OCI-LY1 (cell line): ENCODE measurements around the gene MARCKSL1.

Experiments
- H2AFZ ChIP-seq: fragments of 200-600 bp; sonication (generic), shearing (Covaris generic); 2 replicates; pipeline ENCODE4 v1.6.0; 2014; ENCODE audit warnings: antibody characterized with exemption, mild to moderate bottlenecking, low read length
- H3F3A ChIP-seq: fragments of 200-600 bp; sonication (generic), shearing (Covaris generic); 2 replicates; pipeline ENCODE4 v1.6.0; 2014; ENCODE audit warnings: mild to moderate bottlenecking, antibody characterized with exemption, low read length, moderate library complexity; ENCODE audit not compliant: insufficient read depth
- H3K27ac ChIP-seq: fragments of 200-600 bp; sonication (generic); 2 replicates; pipeline ENCODE4 v1.5.1; 2014; ENCODE audit warnings: low read length, mixed run types, mild to moderate bottlenecking, low read depth; ENCODE audit not compliant: poor library complexity, severe bottlenecking
- H3K27me3 ChIP-seq: fragments of 200-600 bp; sonication (generic); 2 replicates; pipeline ENCODE4 v1.6.0; 2014; ENCODE audit warnings: antibody characterized with exemption, mild to moderate bottlenecking, low read length, moderate library complexity; ENCODE audit not compliant: insufficient read depth
- H3K36me3 ChIP-seq: fragments of 200-600 bp; sonication (generic); 2 replicates; pipeline ENCODE4 v1.6.1; 2014; ENCODE audit warnings: mild to moderate bottlenecking, antibody characterized with exemption, low read length, moderate library complexity, mixed read lengths; ENCODE audit not compliant: insufficient read depth
- H3K4me1 ChIP-seq: fragments of 200-600 bp; sonication (generic); 2 replicates; pipeline ENCODE4 v1.5.1; 2014; ENCODE audit warnings: mild to moderate bottlenecking, low read length, moderate library complexity; ENCODE audit not compliant: insufficient read depth, severe bottlenecking
- H3K4me2 ChIP-seq: fragments of 200-600 bp; sonication (generic), shearing (Covaris generic); 2 replicates; pipeline ENCODE4 v1.6.1; 2014; ENCODE audit warnings: low read length
- H3K4me3 ChIP-seq: fragments of 200-600 bp; sonication (generic); 2 replicates; pipeline ENCODE4 v1.5.1; 2014; ENCODE audit warnings: low read length, low read depth, mild to moderate bottlenecking, mixed read lengths; ENCODE audit not compliant: poor library complexity, severe bottlenecking
- H3K79me2 ChIP-seq: fragments of 200-600 bp; shearing (Covaris generic); 2 replicates; pipeline ENCODE4 v1.6.1; 2016; ENCODE audit warnings: mixed run types, low read length, mixed read lengths; ENCODE audit not compliant: insufficient read depth
- H3K9ac ChIP-seq: fragments of 200-600 bp; sonication (generic), shearing (Covaris generic); 2 replicates; pipeline ENCODE4 v1.6.1; 2014; ENCODE audit warnings: mild to moderate bottlenecking, low read length, mixed read lengths
- H3K9me2 ChIP-seq: fragments of 200-600 bp; sonication (generic), shearing (Covaris generic); 2 replicates; pipeline ENCODE4 v1.6.1; 2014; ENCODE audit warnings: low read depth, mild to moderate bottlenecking, low read length, mixed read lengths
- H3K9me3 ChIP-seq: fragments of 200-600 bp; shearing (Covaris generic); 2 replicates; pipeline ENCODE4 v1.6.1; 2014; ENCODE audit warnings: low read length, mixed read lengths
- H4K20me1 ChIP-seq: fragments of 200-600 bp; sonication (generic), shearing (Covaris generic); 2 replicates; pipeline ENCODE4 v1.6.0; 2016; ENCODE audit warnings: mild to moderate bottlenecking, low read length; ENCODE audit not compliant: insufficient read depth
- CTCF ChIP-seq: fragments of 200-600 bp; sonication (generic), shearing (Covaris generic); IDR thresholded peaks from 2 replicates; pipeline ENCODE4 v1.5.1; 2017; ENCODE audit warnings: mild to moderate bottlenecking, antibody characterized with exemption, low read length, moderate library complexity, mixed read lengths
- EZH2 ChIP-seq: fragments of 200-600 bp; sonication (generic), shearing (Covaris generic); IDR thresholded peaks from 2 replicates; pipeline ENCODE4 v1.8.0; 2017; ENCODE audit warnings: borderline replicate concordance, mixed run types, mild to moderate bottlenecking, antibody characterized with exemption, low read length, moderate library complexity, mixed read lengths

MARCKSL1 gene

GRCh38 chr1:32376199-32376598, 40.2 kb upstream of the MARCKSL1 start:
- Histone ChIP-seq H3F3A (no peaks in the 10 kb centered on the region), H3K9ac (no peak overlapping the region), H3K4me1 (no peaks in the 10 kb centered on the region), H3K36me3 (peaks cover 89% of the 10 kb centered on the region), H3K9me3 (no peaks in the 10 kb centered on the region), H2AFZ (no peak overlapping the region), H3K4me3 (no peak overlapping the region), H3K4me2 (no peak overlapping the region), H4K20me1 (no peaks in the 10 kb centered on the region), H3K9me2 (no peaks in the 10 kb centered on the region), H3K27ac (no peak overlapping the region), H3K27me3 (no peaks in the 10 kb centered on the region), H3K79me2 (no peaks in the 10 kb centered on the region)
- TF ChIP-seq CTCF (no peak), EZH2 (no peak)

GRCh38 chr1:32373996-32374592, 38.1 kb upstream of the MARCKSL1 start:
- Histone ChIP-seq H3F3A (no peaks in the 10 kb centered on the region), H2AFZ (no peak overlapping the region), H3K9me2 (no peaks in the 10 kb centered on the region), H3K36me3 (peaks cover 73% of the 10 kb centered on the region), H3K4me3 (no peak overlapping the region), H3K9ac (no peak overlapping the region), H3K27me3 (no peaks in the 10 kb centered on the region), H4K20me1 (no peaks in the 10 kb centered on the region), H3K27ac (no peak overlapping the region), H3K4me2 (no peak overlapping the region), H3K9me3 (no peaks in the 10 kb centered on the region), H3K79me2 (no peaks in the 10 kb centered on the region), H3K4me1 (no peaks in the 10 kb centered on the region)
- no peak for TF ChIP-seq CTCF
- TF ChIP-seq EZH2: no peak

GRCh38 chr1:32372149-32372756, 36.2 kb upstream of the MARCKSL1 start:
- Histone ChIP-seq H2AFZ (no peak overlapping the region), H3K9ac (no peak overlapping the region), H3K27ac (no peak overlapping the region), H3K9me2 (no peaks in the 10 kb centered on the region), H4K20me1 (no peaks in the 10 kb centered on the region), H3K4me3 (no peak overlapping the region), H3K27me3 (no peaks in the 10 kb centered on the region), H3K9me3 (no peaks in the 10 kb centered on the region), H3K79me2 (no peaks in the 10 kb centered on the region), H3F3A (no peaks in the 10 kb centered on the region), H3K36me3 (peaks cover 66% of the 10 kb centered on the region), H3K4me2 (no peak overlapping the region), H3K4me1 (no peaks in the 10 kb centered on the region)
- TF ChIP-seq CTCF: peak; percentile 40; the same call in 1 of the 2 replicates
- TF ChIP-seq EZH2: no peak
